Suprapubic skin (tissue), 4 donors: ENCODE measurements around the gene CES2. TPM values are rescaled to one million over a fixed set of nuclear protein-coding genes. Genes with fewer than 3 reads are reported as not detected.
A peak's percentile ranks its signal among the peaks of the same experiment; 100 is the strongest.

Experiments
- DNase-seq, 2 donors: peaks; one replicate each; pipeline ENCODE4 v3.0.0-alpha.2; 2019; ENCODE audit warnings: low spot score in 2 of 2
- H3K27ac ChIP-seq: fragments of 200-600 bp; sonication (generic); one replicate; pipeline ENCODE4 v1.5.1; 2019
- H3K27me3 ChIP-seq: fragments of 200-600 bp; sonication (generic); one replicate; pipeline ENCODE4 v1.5.1; 2019
- H3K36me3 ChIP-seq: fragments of 200-600 bp; sonication (generic); one replicate; pipeline ENCODE4 v1.5.1; 2019
- H3K4me1 ChIP-seq: fragments of 200-600 bp; sonication (generic); one replicate; pipeline ENCODE4 v1.5.1; 2019
- H3K4me3 ChIP-seq: fragments of 200-600 bp; sonication (generic); one replicate; pipeline ENCODE4 v1.5.1; 2019; ENCODE audit warnings: mild to moderate bottlenecking
- H3K9me3 ChIP-seq: fragments of 200-600 bp; sonication (generic); one replicate; pipeline ENCODE4 v1.5.1; 2019
- CTCF ChIP-seq, 2 donors: fragments of 200-600 bp in 1 of 2; fragments of 450-650 bp in 1 of 2; sonication (generic) in 1 of 2; IDR thresholded peaks; one replicate each; pipeline ENCODE4 v1.5.1; 2016 to 2019; ENCODE audit warnings: antibody characterized with exemption in 2 of 2, mild to moderate bottlenecking in 1 of 2, moderate library complexity in 1 of 2
- EP300 ChIP-seq: sonication (generic); formaldehyde crosslinking; IDR thresholded peaks from one replicate; pipeline ENCODE4 v1.6.1; 2017; ENCODE audit warnings: antibody characterized with exemption
- POLR2A ChIP-seq, 2 donors: fragments of 450-650 bp; IDR thresholded peaks; one replicate each; pipeline ENCODE4 v1.6.1; 2017; ENCODE audit warnings: antibody characterized with exemption in 2 of 2, mild to moderate bottlenecking in 2 of 2, moderate library complexity in 2 of 2
- POLR2AphosphoS5 ChIP-seq, 3 donors: sonication (generic); formaldehyde crosslinking; IDR thresholded peaks; one replicate each; pipeline ENCODE4 v1.6.1; 2017; ENCODE audit warnings: antibody characterized with exemption in 3 of 3
- WGBS: methylation state at CpG from one replicate; pipeline ENCODE4 v1.1.5; 2018; 5-methylcytosine and 5-hydroxymethylcytosine counted together
- total RNA-seq, 4 donors: library from RNA; depleted of rRNA; stranded (reverse); fragments of >200 nt; gene quantifications; one replicate each; pipeline ENCODE4 v1.1.0, GENCODE V29; 2016

The CES2 gene
- total RNA-seq, 4 donors from 2014 or later: 33.6 to 56.0 (median 42.3) TPM

DNA sequence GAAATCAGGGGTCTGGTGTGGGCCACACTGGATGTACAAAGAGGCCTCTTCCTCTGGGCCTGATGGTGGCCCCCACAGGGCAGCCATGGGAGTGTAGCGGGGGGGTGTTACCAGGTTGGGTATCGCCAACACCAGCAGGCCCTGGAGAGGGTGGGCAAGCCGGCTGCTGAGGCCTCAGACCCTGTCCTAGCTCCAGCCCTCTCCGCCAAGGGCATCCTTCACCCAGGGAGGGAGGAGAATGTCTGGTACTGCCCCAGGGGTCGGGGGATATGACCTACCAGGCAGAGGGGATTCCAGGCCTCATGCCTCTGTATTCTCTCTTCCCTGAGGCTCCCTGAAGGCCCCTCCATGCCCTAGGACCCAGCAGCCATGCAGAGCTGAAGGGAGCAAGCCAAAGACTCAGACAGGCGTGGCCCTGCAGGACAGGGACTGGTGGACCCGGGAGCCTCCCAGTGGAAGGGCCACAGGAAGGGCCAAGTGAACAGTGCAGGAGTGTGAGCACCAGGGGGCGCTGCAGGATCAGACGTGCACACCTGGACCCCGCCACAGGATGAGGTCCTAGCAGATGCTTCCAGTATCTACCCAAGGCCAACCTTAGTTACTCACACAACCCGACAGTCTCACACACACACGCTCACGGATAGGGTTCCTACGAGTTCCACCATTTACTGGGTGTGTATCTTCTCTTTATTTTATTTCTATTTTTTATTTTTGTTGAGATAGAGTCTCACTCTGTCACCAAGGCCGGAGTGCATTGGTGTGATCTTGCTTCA is 42.2 kb downstream of the CES2 start:
- Histone ChIP-seq H3K36me3 (no peaks in the 10 kb centered on the region), H3K27ac (no peak overlapping the region), H3K9me3 (no peaks in the 10 kb centered on the region), H3K4me3 (no peak overlapping the region), H3K27me3 (no peaks in the 10 kb centered on the region), H3K4me1 (peaks cover 17% of the 10 kb centered on the region)
- WGBS: 30% methylated on average over 15 of the region's 15 CpGs
- DNase-seq: peak; percentile 94 to 95
- TF ChIP-seq CTCF (IDR thresholded peaks at IDR 0.05) (peak; percentile 90 to 94), POLR2A (IDR thresholded peaks at IDR 0.05) (no peak)

GRCh38 chr16:66979011-66979717 is 43.8 kb downstream of the CES2 start:
- TF ChIP-seq EP300 (no peak), POLR2AphosphoS5 (IDR thresholded peaks at IDR 0.05) (no peak), POLR2A (IDR thresholded peaks at IDR 0.05) (no peak), CTCF (IDR thresholded peaks at IDR 0.05) (no peak)
- 60% methylated on average over 15 of the region's 16 CpGs for WGBS
- Histone ChIP-seq H3K9me3 (no peaks in the 10 kb centered on the region), H3K4me3 (no peak overlapping the region), H3K36me3 (no peaks in the 10 kb centered on the region), H3K27ac (peak overlapping the region; percentile 36), H3K4me1 (peaks cover 17% of the 10 kb centered on the region), H3K27me3 (no peaks in the 10 kb centered on the region)
- no peak for DNase-seq

DNA sequence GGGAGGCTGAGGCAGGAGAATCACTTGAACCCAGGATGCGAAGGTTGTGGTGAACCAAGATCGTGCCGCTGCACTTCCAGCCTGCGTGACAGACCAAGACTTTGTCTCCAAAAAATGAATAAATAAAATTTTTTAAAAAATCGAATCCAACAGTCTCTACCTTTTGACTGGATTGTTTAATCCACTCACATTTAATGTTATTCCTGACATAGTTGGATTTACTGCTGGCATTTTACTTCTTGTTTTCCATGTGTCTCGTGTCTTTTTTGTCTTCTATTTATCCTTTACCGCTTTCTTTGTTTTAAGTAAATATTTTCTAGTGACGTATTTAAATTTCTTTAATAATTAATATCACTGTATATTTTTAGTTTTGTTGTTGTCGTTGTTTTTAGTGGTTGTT is 47.7 kb downstream of the CES2 start:
- TF ChIP-seq CTCF (IDR thresholded peaks at IDR 0.05): no peak
- no peak for TF ChIP-seq EP300
- TF ChIP-seq POLR2A (IDR thresholded peaks at IDR 0.05): no peak
- Histone ChIP-seq H3K36me3 (no peaks in the 10 kb centered on the region), H3K4me1 (peaks cover 14% of the 10 kb centered on the region), H3K27ac (no peak overlapping the region), H3K9me3 (no peaks in the 10 kb centered on the region), H3K4me3 (no peak overlapping the region), H3K27me3 (no peaks in the 10 kb centered on the region)
- WGBS: 94% methylated on average over 9 of the region's 9 CpGs
- DNase-seq: no peak

DNA sequence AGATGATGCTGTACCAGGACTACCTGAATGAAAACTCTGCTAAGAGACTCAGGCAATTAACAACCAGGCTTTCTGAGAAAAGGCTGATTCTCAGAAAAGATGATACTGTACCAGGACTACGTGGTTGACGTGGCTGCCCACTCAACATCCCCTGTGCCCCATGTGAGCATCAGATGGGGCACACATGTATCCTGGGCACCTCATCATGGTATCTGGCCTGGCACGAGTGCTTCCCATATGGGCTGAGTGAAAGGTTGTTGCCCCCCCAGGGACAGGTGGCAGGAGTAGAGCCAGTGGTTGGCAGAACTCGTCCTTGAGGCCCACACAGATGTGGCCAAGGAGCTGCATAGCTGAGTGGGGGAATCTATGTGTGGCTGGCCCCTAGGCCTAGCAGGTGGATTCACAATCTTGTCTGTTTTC is 49.6 kb downstream of the CES2 start:
- TF ChIP-seq POLR2AphosphoS5 (IDR thresholded peaks at IDR 0.05) (no peak), EP300 (no peak), CTCF (IDR thresholded peaks at IDR 0.05) (no peak), POLR2A (IDR thresholded peaks at IDR 0.05) (no peak)
- Histone ChIP-seq H3K27me3 (no peaks in the 10 kb centered on the region), H3K4me1 (peaks cover 10% of the 10 kb centered on the region), H3K9me3 (no peaks in the 10 kb centered on the region), H3K36me3 (no peaks in the 10 kb centered on the region), H3K4me3 (no peak overlapping the region), H3K27ac (no peak overlapping the region)
- DNase-seq: no peak
- 96% methylated on average over 3 of the region's 4 CpGs for WGBS

DNA sequence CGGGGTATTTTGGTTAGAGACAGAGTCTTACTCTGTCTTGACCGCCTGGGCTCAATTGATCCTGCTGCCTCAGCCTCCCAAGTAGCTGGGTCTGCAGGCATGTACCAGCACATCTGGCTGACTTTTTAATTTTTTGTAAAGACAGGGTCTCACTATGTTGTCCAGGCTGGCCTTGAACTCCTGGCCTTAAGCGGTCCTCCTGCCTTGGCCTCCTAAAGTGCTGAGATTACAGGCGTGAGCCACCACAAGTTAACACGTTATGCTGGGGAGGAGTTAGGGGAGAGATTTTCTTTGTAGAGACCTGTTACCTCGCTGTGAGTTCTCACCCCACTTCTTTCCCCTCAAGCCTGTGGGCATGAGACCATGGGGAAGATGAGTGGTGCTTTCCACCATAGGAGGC is 51.2 kb downstream of the CES2 start:
- peaks cover 10% of the 10 kb centered on the region for H3K4me1 ChIP-seq
- no peaks in the 10 kb centered on the region for H3K9me3 ChIP-seq
- 96% methylated on average over 5 of the region's 6 CpGs for WGBS
- H3K27ac ChIP-seq: no peak overlapping the region
- no peak overlapping the region for H3K4me3 ChIP-seq
- no peaks in the 10 kb centered on the region for H3K36me3 ChIP-seq
- no peak for DNase-seq
- no peak for TF ChIP-seq CTCF (IDR thresholded peaks at IDR 0.05)
- TF ChIP-seq POLR2AphosphoS5 (IDR thresholded peaks at IDR 0.05): no peak
- TF ChIP-seq EP300: no peak
- TF ChIP-seq POLR2A (IDR thresholded peaks at IDR 0.05): no peak
- no peaks in the 10 kb centered on the region for H3K27me3 ChIP-seq
